ENCODE data around the gene ADCY10.

- TF ChIP-seq CTCF (IDR thresholded peaks at IDR 0.05; ENCODE audit: extremely low read depth in 1 of 2, insufficient read depth in 1 of 2, low read depth in 1 of 2, low read length in 2 of 2), result no peak
- no peak for TF ChIP-seq POLR2A (IDR thresholded peaks at IDR 0.05; ENCODE audit: low read depth, low read length)
- no peak for TF ChIP-seq POLR2AphosphoS5 (IDR thresholded peaks at IDR 0.05; ENCODE audit: insufficient read depth, low read depth, low read length)
- no peak for TF ChIP-seq EZH2 (IDR thresholded peaks at IDR 0.05; ENCODE audit: borderline replicate concordance, low read depth, low read length, severe bottlenecking)
- TF ChIP-seq MYC (IDR thresholded peaks at IDR 0.05; ENCODE audit: low read depth, low read length), result no peak
- TF ChIP-seq MAX (IDR thresholded peaks at IDR 0.05; ENCODE audit: insufficient read depth, insufficient read length), result no peak
Measured at GRCh38 chr1:167905182-167905581, 8.8 kb downstream of the ADCY10 start.
